Stimulated activated CD8-positive, alpha-beta memory T cell treated with anti-CD3 and anti-CD28 coated beads, Interleukin-7, amount 100 ng/mL, for 48 hours (primary cell): ENCODE measurements around the gene LDLRAP1.
"Not testable (repeated sequence)": the region's sequence is repeated elsewhere in the genome, so short reads cannot be mapped to it uniquely, and the experiment has no call there.

Experiments
- DNase-seq, 2 donors: peaks; one replicate each; pipeline ENCODE4 v3.0.0-alpha.2; 2020; ENCODE audit warnings: low read depth in 1 of 2; ENCODE audit errors: extremely low read depth in 1 of 2

Gene LDLRAP1

GRCh38 chr1:25599969-25600610 lies 56.7 kb downstream of the LDLRAP1 start:
- no peak for DNase-seq

- not testable (repeated sequence) for DNase-seq
These were observed 57.7 kb downstream of the LDLRAP1 start for GRCh38 chr1:25600971-25601699.

- not testable (repeated sequence) for DNase-seq
These were observed 60.6 kb downstream of the LDLRAP1 start for GRCh38 chr1:25603779-25604538.

- DNase-seq: no peak
These were observed 63.7 kb downstream of the LDLRAP1 start for GRCh38 chr1:25607123-25607522.

GRCh38 chr1:25608488-25609178 lies 65.2 kb downstream of the LDLRAP1 start:
- peak in 1 of 2 donors; percentile 85 for DNase-seq

- DNase-seq: no peak
These were observed 66.5 kb downstream of the LDLRAP1 start for GRCh38 chr1:25609921-25610320.

- DNase-seq: no peak
These were observed 67.6 kb downstream of the LDLRAP1 start for GRCh38 chr1:25610822-25611630.

- no peak for DNase-seq
These were observed 68.4 kb downstream of the LDLRAP1 start for GRCh38 chr1:25611843-25612242.

- DNase-seq: no peak
These were observed 69.0 kb downstream of the LDLRAP1 start for GRCh38 chr1:25612421-25612820.

- DNase-seq: no peak
These were observed 69.7 kb downstream of the LDLRAP1 start for GRCh38 chr1:25613091-25613490.

- DNase-seq: no peak
These were observed 71.2 kb downstream of the LDLRAP1 start for GRCh38 chr1:25614501-25615171.

- no peak for DNase-seq
These were observed 71.8 kb downstream of the LDLRAP1 start for GRCh38 chr1:25615172-25615541.

- no peak for DNase-seq
These were observed 72.2 kb downstream of the LDLRAP1 start for GRCh38 chr1:25615563-25616094.

- peak; percentile 51 to 56 for DNase-seq
These were observed 72.9 kb downstream of the LDLRAP1 start, which contains the start of gene MAN1C1 for GRCh38 chr1:25616095-25616986. Gene MAN1C1, plus strand, starts transcription at chr1:25616791. Its CDS starts 1,007 bp downstream, at chr1:25617798.

- no peak for DNase-seq
These were observed 73.7 kb downstream of the LDLRAP1 start for GRCh38 chr1:25616987-25617624.

GRCh38 chr1:25617625-25618432 lies 74.4 kb downstream of the LDLRAP1 start:
- no peak for DNase-seq

GRCh38 chr1:25618433-25618808 lies 75.0 kb downstream of the LDLRAP1 start:
- DNase-seq: no peak
